SK-MEL-5 (cell line): Measurements from ENCODE around the gene KRT75. TPM values are rescaled to one million over a fixed set of nuclear protein-coding genes. Genes with fewer than 3 reads are reported as not detected.
"Not testable (repeated sequence)": the region's sequence is repeated elsewhere in the genome, so short reads cannot be mapped to it uniquely, and the experiment has no call there.

Source experiments
- DNase-seq: peaks from one replicate; pipeline ENCODE4 v3.0.0-alpha.2; 2016; ENCODE audit warnings: low read depth, low spot score
- in situ Hi-C: cut with HindIII; loops from 2 replicates; pipeline ENCODE4 v1.10.0; 2016; ENCODE audit warnings: low sequenced_read_pairs, high pct_unique_total_duplicates, low pct_unique_long_range_greater_than_20kb
- polyA plus RNA-seq, 2 experiments: library from polyadenylated mRNA; depleted of rRNA; stranded (reverse); fragments of >200 nt; gene quantifications; 2 replicates each; pipeline ENCODE4 v1.2.3, GENCODE V29; 2015
- total RNA-seq: library from RNA; depleted of rRNA; stranded (reverse); fragments of >200 nt; shearing (Covaris generic); gene quantifications from 2 replicates; pipeline ENCODE4 v1.2.3, GENCODE V29; 2014; rRNA removed

The KRT75 gene
- not detected in 2 replicates for total RNA-seq
- polyA plus RNA-seq (2015; cell fraction: cytosol; rRNA removed), result not detected in 2 replicates
- not detected in 2 replicates for polyA plus RNA-seq (2015; cell fraction: nucleus; rRNA removed)

DNA sequence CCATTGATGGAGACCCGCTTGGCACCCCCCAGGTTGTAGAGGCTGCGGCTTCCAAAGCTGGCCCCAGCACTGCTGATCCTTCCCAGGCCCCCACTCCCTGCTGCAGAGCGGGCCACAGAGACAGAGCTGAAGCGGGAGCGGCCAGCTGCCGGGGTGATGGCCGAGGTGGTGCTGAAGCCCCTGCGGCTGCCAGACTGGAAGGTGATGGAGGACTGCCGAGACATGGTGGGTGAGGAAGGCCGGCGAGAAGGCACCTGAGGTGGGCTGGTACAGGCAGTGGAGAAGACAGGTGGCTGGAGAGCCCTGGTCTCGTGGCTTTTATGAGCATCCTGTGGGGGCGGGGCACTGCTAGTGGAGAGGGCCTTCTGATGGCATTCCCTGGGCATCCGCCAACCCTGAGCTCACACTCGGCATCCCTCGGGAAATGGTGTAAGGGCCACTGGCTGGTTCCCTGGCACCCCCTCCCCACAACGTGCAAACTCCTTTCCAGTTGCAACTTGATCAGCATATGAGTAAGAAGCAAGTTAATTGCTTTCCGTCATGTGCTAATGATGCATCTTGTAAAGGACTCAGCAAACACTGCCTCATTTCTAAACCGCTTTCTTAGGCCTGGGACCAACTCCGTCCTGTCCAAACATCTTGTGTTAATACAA lies at the start of gene KRT75:
Gene KRT75 (minus strand): TSS at position 291 of the 653 bp plus-strand sequence. CDS start 67 bp downstream, at position 224.
- in situ Hi-C loops, result no loop called here
- DNase-seq, result no peak

- in situ Hi-C loops, result no loop called here
- no peak for DNase-seq
Observed at GRCh38 chr12:52480073-52480472, 45.9 kb upstream of the KRT75 start.

GRCh38 chr12:52477651-52478050 lies 43.5 kb upstream of the KRT75 start:
- in situ Hi-C loops, result no loop called here
- no peak for DNase-seq

- in situ Hi-C loops, result no loop called here
- DNase-seq, result no peak
Observed at GRCh38 chr12:52474212-52474611, 40.0 kb upstream of the KRT75 start.

DNA sequence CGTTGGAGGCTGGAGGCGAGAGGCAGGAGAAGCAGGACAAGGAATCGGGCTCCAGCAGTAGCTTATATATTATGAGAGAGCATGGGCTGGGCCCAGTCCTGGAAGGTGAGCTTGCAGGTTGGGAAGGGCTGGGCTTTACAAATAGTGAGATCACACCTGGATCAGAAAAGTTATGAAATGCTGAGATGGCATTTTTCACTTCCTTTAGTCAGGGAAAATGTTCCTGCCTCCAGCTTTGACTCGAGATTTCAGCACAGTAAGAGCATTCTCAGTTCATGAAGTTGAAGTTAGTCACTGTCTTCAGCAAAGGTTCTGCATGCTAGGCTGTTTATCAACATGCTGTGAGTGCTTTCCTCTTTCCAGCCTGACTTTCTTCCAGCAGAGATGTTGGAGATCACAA lies 39.6 kb upstream of the KRT75 start, which contains the start of gene KRT6C:
Gene KRT6C (minus strand): TSS at position 38 of the 400 bp plus-strand sequence. CDS start 68 bp downstream, outside the sequence.
- in situ Hi-C loops, result no loop called here
- no peak for DNase-seq

- in situ Hi-C loops, result no loop called here
- DNase-seq, result no peak
Observed at GRCh38 chr12:52469853-52470252, 35.7 kb upstream of the KRT75 start.

GRCh38 chr12:52464897-52465296 lies 30.7 kb upstream of the KRT75 start:
- DNase-seq, result no peak
- in situ Hi-C loops, result no loop called here

- in situ Hi-C loops, result no loop called here
- DNase-seq, result no peak
Observed at GRCh38 chr12:52461693-52462092, 27.5 kb upstream of the KRT75 start.

DNA sequence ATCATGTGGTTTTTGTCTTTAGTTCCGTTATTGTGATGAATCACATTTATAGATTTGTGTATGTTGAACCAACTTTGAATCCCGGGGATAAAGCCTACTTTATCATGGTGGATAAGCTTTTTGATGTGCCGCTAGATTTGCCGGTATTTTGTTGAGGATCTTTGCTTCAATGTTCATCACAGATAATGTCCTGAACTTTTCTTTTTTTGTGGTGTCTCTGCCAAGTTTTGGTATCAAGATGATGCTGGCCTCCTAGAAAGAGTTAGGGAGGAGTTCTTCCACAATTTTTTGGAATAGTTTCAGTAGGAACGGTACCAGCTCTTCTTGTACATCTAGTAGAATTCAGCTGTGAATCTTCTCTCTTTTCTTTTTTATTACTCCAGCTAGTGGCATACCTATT lies 24.7 kb upstream of the KRT75 start:
- DNase-seq, result no peak
- in situ Hi-C loops, result no loop called here

DNA sequence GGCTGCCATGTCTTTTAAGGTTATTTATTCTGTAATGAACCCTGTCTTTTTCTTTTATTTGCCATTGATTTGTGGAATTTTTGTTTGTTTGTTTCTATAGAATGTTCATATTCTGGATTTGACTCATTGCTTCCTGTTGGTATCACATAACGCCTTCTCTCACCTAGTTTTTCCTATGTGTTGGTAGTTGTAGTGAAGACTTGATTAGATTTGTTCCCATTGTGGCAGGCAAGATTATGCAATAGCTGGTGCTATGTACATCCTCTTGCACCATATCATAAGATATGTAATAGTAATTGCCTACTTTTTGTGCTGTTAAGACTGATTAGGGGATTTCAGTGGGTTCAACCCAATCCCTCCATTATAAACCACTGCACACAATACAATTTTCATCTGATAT lies 21.6 kb upstream of the KRT75 start:
- no peak for DNase-seq
- in situ Hi-C loops, result no loop called here

DNA sequence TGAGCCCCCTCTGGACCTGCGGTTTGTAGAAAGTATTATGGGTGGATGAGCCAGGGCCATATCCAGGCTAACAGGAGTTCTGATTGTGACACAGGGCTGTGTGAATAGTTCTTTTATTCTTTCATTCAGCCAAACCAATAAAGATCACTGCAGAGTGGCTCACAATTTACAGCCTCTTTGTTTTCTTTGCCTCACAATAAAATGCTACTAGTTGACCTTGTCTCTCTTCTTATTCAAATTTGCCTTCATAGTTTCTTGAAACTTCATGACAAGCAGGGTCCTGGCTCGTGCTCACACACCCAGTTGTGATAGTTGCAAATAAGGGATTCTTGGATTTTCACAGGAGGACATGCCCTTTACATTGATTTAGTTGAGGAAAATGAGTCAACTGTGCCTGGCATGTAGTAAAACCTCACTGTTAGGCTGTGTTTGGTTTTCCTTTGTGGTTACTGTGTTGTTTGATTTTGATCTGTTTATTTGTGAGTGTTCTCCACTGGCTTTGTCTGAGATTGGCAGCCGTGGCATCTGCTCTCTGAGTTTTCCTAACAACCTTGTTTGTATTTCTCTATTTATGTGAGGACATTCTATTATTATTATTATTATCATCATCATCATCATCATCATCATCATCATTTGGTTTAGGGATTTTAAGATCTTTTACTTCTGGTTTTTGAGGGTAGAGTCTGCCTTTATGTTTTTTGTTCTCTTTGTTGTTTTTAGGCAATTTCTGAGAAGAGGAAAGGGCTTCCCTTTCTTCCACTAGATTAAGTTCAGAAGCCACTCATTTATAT lies 20.4 kb upstream of the KRT75 start:
- in situ Hi-C loops, result no loop called here
- DNase-seq, result peak; percentile 82

DNA sequence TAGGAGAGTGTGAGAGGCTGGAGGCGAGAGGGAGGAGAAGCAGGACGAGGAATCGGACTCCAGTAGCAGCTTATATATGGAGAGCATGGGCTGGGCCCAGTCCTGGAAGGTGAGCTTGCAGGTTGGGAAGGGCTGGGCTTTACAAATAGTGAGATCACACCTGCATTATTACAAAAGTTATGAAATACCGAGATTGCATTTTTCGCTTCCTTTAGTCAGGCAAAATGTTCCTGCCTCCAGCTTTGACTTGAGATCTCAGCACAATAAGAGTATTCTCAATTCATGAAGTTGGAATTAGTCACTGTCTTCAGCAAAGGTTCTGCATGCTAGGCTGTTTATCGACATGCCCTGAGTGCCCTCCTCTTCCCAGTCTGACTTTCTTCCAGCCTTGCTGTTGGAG lies 17.9 kb upstream of the KRT75 start, which contains the start of gene KRT6B:
Gene KRT6B (minus strand): TSS at position 46 of the 400 bp plus-strand sequence. CDS start 68 bp downstream, outside the sequence.
- in situ Hi-C loops, result no loop called here
- DNase-seq, result peak; percentile 78

DNA sequence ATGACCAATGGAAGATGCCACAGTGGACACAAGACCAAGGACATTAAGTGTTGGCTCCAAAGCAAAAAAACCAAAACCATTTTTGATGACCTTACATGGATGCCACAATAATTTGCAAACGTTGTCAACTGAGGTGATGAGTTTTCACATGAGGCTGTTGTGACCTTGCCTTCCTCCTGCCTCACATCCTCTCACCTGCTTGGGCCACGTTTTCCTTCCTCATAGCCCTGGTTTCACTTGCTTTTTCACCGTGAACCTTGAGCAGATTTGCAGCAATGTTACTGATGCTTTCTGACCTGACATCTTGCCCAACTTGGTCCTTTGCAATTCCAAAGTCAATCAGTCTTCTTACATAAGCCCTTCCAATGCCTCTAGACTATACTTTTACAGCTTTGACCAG lies 14.1 kb upstream of the KRT75 start:
- in situ Hi-C loops, result no loop called here

GRCh38 chr12:52447196-52447595 lies 13.0 kb upstream of the KRT75 start:
- DNase-seq, in situ Hi-C loops: not testable (repeated sequence)

More for the DNA sequence above, 14.1 kb upstream of the KRT75 start:
- DNase-seq, result no peak

DNA sequence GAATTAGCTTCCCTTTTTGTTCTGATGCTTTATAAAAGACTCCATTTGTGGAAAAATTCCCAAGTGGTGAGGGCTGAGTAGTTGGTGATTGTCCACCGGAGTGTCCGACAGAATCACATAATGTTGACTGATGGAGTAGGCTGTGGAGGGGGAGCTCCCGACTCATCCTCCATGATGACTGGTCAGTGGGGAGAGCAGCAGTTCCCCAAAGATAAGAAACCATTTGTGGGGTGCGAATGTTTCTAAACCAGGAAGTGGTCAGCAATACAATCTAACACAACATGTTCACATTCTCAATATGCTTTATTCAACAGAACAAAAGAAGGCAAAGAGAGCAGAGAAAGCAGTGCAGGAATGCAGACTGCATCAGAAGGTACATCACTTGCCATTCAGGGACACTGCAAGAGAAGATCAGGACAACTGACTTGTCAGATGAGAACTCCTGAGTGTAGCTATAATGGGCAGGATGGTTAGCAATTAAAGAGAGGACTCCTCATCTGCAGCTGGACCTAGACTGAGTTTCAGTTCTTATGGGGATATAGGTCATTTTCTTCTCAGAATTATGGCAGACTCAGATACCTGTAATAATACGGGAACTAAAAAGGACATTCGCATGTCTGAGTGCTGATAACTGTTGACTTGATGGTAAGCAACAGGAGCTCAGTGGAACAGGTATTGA lies 12.3 kb upstream of the KRT75 start:
- in situ Hi-C loops, result no loop called here
- DNase-seq, result no peak

GRCh38 chr12:52445876-52446275 lies 11.7 kb upstream of the KRT75 start:
- no peak for DNase-seq
- in situ Hi-C loops, result no loop called here

GRCh38 chr12:52444647-52445595 lies 10.8 kb upstream of the KRT75 start:
- in situ Hi-C loops, result no loop called here
- DNase-seq, result no peak
